GM10266 (cell line): ENCODE measurements around the gene CXXC5.

Source experiments
- DNase-seq: peaks from one replicate; pipeline ENCODE4 v3.0.0; 2012; ENCODE audit errors: extremely low spot score
- TF ChIP-seq, protein P1 (sequence below): IDR thresholded peaks from 2 replicates; pipeline ENCODE4 v1.5.1; 2012; ENCODE audit warnings: mild to moderate bottlenecking, low read depth; ENCODE audit not compliant: control insufficient read depth, insufficient read depth; ENCODE audit errors: missing control alignments

Gene CXXC5

DNA sequence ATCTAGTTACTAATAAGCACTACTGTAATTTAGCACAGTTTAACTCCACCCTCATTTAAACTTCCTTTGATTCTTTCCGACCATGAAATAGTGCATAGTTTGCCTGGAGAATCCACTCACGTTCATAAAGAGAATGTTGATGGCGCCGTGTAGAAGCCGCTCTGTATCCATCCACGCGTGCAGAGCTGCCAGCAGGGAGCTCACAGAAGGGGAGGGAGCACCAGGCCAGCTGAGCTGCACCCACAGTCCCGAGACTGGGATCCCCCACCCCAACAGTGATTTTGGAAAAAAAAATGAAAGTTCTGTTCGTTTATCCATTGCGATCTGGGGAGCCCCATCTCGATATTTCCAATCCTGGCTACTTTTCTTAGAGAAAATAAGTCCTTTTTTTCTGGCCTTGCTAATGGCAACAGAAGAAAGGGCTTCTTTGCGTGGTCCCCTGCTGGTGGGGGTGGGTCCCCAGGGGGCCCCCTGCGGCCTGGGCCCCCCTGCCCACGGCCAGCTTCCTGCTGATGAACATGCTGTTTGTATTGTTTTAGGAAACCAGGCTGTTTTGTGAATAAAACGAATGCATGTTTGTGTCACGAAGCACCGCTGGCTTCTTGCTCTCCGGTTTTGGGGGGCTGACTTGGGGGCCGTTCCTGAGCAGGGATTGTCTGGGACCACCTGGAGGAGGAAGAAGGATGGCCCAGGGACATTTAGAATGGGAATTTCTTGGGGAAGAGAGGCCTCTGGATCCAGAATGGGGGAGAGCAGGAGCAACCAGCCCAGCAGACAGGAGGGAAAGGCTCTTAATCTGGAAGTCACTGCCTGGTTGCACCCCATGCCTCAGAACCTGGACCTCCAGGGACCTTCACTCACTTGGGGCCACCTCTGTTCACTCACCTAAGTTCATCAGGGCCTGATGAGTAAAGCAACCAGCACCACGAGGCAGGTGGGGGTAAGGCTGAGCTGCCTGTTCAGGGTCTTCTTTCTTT, 35.4 kb downstream of the CXXC5 start:
- no peak for DNase-seq
- TF ChIP-seq, protein P1, sequence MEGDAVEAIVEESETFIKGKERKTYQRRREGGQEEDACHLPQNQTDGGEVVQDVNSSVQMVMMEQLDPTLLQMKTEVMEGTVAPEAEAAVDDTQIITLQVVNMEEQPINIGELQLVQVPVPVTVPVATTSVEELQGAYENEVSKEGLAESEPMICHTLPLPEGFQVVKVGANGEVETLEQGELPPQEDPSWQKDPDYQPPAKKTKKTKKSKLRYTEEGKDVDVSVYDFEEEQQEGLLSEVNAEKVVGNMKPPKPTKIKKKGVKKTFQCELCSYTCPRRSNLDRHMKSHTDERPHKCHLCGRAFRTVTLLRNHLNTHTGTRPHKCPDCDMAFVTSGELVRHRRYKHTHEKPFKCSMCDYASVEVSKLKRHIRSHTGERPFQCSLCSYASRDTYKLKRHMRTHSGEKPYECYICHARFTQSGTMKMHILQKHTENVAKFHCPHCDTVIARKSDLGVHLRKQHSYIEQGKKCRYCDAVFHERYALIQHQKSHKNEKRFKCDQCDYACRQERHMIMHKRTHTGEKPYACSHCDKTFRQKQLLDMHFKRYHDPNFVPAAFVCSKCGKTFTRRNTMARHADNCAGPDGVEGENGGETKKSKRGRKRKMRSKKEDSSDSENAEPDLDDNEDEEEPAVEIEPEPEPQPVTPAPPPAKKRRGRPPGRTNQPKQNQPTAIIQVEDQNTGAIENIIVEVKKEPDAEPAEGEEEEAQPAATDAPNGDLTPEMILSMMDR = no peak

DNA sequence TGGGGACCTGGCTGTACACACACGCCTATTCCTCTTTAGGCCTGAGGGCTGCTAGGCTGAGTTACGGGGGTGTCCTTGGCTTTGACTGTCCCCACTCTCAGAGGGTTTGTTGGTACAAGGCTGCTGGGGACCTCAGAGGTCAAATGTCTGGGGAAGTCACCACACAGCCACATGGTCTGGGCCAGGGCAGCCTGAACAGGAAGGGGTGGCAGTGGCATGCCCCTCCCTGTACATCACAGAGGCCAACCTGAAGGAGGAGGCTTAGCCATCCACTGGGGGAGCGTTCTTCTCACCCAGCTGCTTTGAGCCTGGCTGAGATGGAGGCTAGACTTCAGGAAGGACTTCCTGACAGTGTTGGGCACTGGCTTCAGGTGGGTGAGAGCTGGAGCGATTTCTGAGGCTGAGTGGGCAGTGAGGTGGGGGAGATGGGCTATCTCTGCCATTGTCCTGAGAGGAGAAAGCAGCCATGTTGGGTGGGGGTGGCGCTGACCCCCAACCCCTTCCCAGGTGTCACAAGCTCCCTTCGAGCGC, 36.3 kb downstream of the CXXC5 start:
- DNase-seq = no peak
- TF ChIP-seq, protein P1 = no peak

DNA sequence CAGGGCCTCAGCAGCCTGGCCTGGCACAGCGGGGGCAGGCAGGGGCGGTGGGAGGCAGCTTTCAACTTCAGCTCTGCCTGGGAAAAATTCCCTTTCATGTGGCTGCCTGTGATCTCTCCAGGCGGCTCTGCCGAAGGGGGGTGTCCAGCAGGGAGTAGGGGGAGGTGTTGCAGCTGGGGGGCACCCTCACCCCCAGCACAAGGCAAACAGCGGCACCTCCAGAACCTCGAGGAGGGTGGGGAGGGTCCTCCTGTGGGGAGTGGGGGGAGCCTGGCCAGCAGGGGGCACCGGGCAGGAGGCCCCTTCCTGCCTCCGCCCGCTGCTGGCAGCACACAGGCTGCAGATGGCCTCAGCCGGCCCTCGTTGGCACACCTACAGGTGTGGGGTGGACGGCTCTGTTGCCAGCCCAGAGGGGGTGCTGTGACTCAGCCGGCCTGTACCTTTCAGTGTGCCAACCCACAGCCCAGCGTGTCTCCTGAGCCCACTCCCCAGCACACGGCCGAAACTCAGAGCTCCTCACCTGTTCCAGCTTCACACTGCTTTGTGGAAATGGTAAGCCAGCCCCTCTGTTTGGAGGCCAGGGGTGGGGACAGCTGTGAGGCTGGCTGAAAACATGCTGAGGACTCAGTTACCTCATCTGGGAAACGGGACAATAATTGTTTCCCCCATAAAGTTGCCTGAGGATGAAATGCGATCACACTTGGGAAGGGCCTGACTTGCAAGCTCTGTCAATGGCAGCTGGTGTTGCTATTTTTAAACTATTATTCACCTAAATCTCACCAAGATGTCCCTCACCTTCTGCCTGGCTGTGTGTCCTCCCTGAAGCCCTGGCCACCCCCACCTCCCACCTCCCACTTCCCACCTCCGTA, 37.0 kb downstream of the CXXC5 start:
- TF ChIP-seq, protein P1 = no peak

DNA sequence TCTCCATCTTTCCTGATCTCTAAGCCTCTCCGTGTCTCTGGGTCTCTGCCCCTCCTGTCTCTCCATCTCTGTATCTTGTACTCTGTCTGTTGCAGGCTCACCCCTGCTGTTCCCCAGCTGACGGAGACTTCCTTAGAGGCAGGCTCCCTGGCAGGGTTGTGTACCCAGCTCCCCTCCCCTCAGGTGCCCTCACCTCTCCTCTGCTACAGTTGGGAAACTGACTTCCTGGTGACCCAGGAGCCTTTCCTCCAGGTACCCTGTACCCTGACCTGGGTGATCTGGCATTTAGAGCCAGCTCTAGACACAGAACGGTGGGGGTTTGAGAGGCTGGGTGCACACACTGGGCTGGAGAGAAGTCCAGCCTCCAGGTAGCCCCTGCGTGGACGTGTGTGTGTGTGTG, 37.7 kb downstream of the CXXC5 start:
- TF ChIP-seq, protein P1 = no peak
- no peak for DNase-seq

More for the DNA sequence above, 37.0 kb downstream of the CXXC5 start:
- DNase-seq = no peak

DNA sequence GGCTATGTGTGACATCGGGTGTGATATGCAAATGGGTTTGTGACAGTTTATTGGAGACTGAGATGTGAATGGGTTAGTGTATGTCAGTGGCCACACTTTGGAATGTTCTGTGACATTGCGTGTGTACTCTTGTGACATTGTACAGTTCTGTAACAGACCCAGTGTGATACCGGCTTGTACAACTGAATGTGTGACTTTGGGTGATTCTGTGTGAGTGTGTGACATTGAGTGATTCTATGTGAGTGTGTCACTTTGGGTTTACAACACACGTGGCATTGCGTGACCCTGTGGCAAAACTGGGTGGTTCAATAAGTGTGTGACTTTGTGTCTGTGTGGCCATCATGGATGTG, 38.2 kb downstream of the CXXC5 start:
- TF ChIP-seq, protein P1 = no peak

DNA sequence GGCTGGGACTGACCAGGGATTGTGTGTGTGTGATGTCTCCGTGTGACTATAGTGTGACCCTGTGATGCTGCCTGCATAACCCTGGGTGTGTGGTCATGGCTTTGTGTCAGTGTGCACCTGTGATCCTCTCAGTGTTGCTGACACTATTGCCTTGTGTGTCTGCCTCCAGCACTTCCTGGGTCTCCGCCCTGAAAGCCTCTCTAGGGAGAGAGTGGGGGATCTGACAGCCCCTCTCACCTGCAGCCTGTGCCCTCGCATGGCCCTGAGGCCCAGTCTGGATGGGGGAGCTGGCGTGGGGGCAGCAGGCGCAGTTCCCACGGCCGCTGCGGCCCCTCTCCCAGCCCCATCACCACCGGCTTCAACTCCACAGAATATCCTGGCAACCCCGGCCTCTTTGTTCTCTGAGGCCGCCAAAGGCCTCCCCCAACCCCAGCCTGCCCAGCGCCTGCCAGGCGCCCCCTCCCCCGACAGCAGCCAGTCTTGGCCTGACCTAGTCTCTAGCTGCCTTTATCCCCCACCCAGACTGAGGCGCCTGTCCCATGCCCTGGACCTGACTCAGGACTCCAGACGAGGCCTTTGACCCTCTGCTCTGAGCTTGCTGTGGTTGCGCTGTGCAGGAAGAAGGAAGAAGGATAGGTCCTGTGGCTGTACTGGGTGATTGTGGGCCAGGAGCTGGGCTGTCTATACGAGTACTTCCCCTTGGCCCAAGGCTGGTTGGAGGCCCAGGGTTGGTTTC, 38.7 kb downstream of the CXXC5 start:
- DNase-seq = no peak
- TF ChIP-seq, protein P1 = no peak

More for the DNA sequence above, 38.2 kb downstream of the CXXC5 start:
- DNase-seq = no peak
